ENCODE results near the gene ZNF552.

ZNF552 gene

DNA sequence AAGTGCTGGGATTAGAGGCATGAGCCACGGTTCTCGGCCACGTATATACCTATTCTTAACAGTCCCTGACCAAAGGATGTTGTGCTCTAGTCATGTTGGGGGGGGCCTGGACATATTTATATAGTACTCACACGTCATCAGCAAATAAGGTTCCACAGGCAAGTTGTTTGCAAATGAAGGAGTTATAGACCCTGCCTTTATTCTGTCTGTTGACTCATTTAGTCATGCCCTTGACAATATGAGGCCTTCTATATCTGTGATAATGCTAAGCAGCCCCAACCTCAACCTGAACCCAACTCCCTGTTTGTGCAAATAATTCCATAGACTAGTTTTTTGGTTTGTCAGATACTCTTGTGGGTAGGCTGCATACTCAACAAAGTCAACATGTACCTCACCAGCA lies 36.4 kb downstream of the ZNF552 start:
- H3K14ac ChIP-seq (ENCODE audit: low read length): no peak overlapping the region

DNA sequence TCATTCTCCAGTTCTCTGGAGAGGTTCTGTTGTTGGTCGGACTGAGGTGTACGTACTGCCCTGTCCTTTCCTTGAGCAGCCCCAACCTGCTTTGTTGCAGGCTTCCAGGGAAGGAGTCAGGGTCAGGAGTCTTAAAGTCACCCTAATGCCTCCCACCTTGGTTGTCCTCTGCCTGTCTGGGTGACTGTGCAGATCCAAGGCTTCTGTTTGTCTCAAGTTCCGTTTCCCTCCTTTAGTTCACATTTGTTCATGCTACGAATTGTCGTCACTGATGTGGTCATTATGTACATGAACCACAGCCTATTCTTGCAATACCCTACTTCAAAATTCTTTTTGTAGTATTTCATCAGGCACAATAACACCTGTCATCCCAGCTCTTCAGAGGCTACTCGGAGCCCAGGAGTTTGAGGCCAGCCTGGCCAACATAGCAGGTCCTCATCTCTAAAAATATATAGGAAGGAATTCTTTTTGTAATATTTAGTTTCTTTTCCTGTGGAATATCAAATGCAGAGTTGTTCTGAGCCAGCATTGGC lies 37.9 kb downstream of the ZNF552 start:
- no peak overlapping the region for H3K4me2 ChIP-seq (ENCODE audit: insufficient read depth, low read length, poor library complexity, severe bottlenecking)
- H4K91ac ChIP-seq (ENCODE audit: low read depth, low read length, poor library complexity): no peak overlapping the region
- no peaks in the 10 kb centered on the region for H3K4me1 ChIP-seq (ENCODE audit: control insufficient read depth in 2 of 2, insufficient read depth in 1 of 2, low read depth in 1 of 2, low read length in 2 of 2)
- no peak overlapping the region for H2BK5ac ChIP-seq (ENCODE audit: low read length)
- peaks cover 34 to 92% of the 10 kb centered on the region in 2 donors for H3K36me3 ChIP-seq (replicated peaks in 1 of 2; ENCODE audit: control insufficient read depth in 2 of 2, insufficient read depth in 2 of 2, low read length in 2 of 2)
- H3K18ac ChIP-seq (ENCODE audit: low read length): no peak overlapping the region
- no peak overlapping the region for H2BK120ac ChIP-seq (ENCODE audit: low read depth, low read length)
- H2BK12ac ChIP-seq (ENCODE audit: low read length): no peak overlapping the region
- no peak overlapping the region for H2BK15ac ChIP-seq (ENCODE audit: low read length)
- H2AFZ ChIP-seq (ENCODE audit: low read length): no peak overlapping the region
- H3K4me3 ChIP-seq (ENCODE audit: low read length in 2 of 2): no peak overlapping the region
- H3K27ac ChIP-seq (replicated peaks; ENCODE audit: low read length): no peak overlapping the region
- no peak overlapping the region for H3K9ac ChIP-seq (ENCODE audit: low read depth, low read length, poor library complexity)
- no peak overlapping the region for H3K23ac ChIP-seq (ENCODE audit: low read depth, low read length, poor library complexity)
- no peak overlapping the region for H4K8ac ChIP-seq (ENCODE audit: low read depth, low read length)
- H3K9me3 ChIP-seq (replicated peaks in 1 of 2; ENCODE audit: control insufficient read depth in 2 of 2, insufficient read depth in 1 of 2, low read depth in 1 of 2, low read length in 2 of 2): peaks cover 6 to 64% of the 10 kb centered on the region in 2 donors
- peaks cover 1% of the 10 kb centered on the region for H3K79me1 ChIP-seq (ENCODE audit: low read depth, low read length)
- no peaks in the 10 kb centered on the region for H3K27me3 ChIP-seq (ENCODE audit: control insufficient read depth in 3 of 3, insufficient read depth in 3 of 3, low read depth in 1 of 3, low read length in 3 of 3)
- H2AK5ac ChIP-seq (ENCODE audit: low read depth, low read length): no peak overlapping the region
- DNase-seq (ENCODE audit: low spot score): no peak
- H3K14ac ChIP-seq (ENCODE audit: low read length): no peak overlapping the region
- no peak overlapping the region for H3K4ac ChIP-seq (ENCODE audit: low read length)
- no CpG with 5 or more reads among the region's 6 CpGs for WGBS, 2 donors (ENCODE audit: extremely low coverage in 2 of 2, insufficient read length in 2 of 2, insufficient replicate concordance in 1 of 2)

More for the DNA sequence above, 36.4 kb downstream of the ZNF552 start:
- H3K4ac ChIP-seq (ENCODE audit: low read length): no peak overlapping the region
- H2AK5ac ChIP-seq (ENCODE audit: low read depth, low read length): no peak overlapping the region
- H3K27ac ChIP-seq (replicated peaks; ENCODE audit: low read length): no peak overlapping the region
- no peak overlapping the region for H4K91ac ChIP-seq (ENCODE audit: low read depth, low read length, poor library complexity)
- no peak overlapping the region for H3K4me3 ChIP-seq (ENCODE audit: low read length in 2 of 2)
- no peak overlapping the region for H4K8ac ChIP-seq (ENCODE audit: low read depth, low read length)
- H3K27me3 ChIP-seq (ENCODE audit: control insufficient read depth in 3 of 3, insufficient read depth in 3 of 3, low read depth in 1 of 3, low read length in 3 of 3): no peaks in the 10 kb centered on the region
- no peak overlapping the region for H3K9ac ChIP-seq (ENCODE audit: low read depth, low read length, poor library complexity)
- H2BK5ac ChIP-seq (ENCODE audit: low read length): no peak overlapping the region
- H3K36me3 ChIP-seq (replicated peaks in 1 of 2; ENCODE audit: control insufficient read depth in 2 of 2, insufficient read depth in 2 of 2, low read length in 2 of 2): peaks cover 31 to 83% of the 10 kb centered on the region in 2 donors
- no peak overlapping the region for H3K4me2 ChIP-seq (ENCODE audit: insufficient read depth, low read length, poor library complexity, severe bottlenecking)
- H2BK120ac ChIP-seq (ENCODE audit: low read depth, low read length): no peak overlapping the region
- H3K4me1 ChIP-seq (ENCODE audit: control insufficient read depth in 2 of 2, insufficient read depth in 1 of 2, low read depth in 1 of 2, low read length in 2 of 2): no peaks in the 10 kb centered on the region
- no peak overlapping the region for H3K23ac ChIP-seq (ENCODE audit: low read depth, low read length, poor library complexity)
- no peak overlapping the region for H2BK12ac ChIP-seq (ENCODE audit: low read length)
- peaks cover 1% of the 10 kb centered on the region for H3K79me1 ChIP-seq (ENCODE audit: low read depth, low read length)
- H3K18ac ChIP-seq (ENCODE audit: low read length): no peak overlapping the region
- H2BK15ac ChIP-seq (ENCODE audit: low read length): no peak overlapping the region
- H3K9me3 ChIP-seq (replicated peaks in 1 of 2; ENCODE audit: control insufficient read depth in 2 of 2, insufficient read depth in 1 of 2, low read depth in 1 of 2, low read length in 2 of 2): peaks cover 6 to 62% of the 10 kb centered on the region in 2 donors
- WGBS, 2 donors (ENCODE audit: extremely low coverage in 2 of 2, insufficient read length in 2 of 2, insufficient replicate concordance in 1 of 2): no CpG with 5 or more reads among the region's 4 CpGs
- H2AFZ ChIP-seq (ENCODE audit: low read length): no peak overlapping the region
- no peak for DNase-seq (ENCODE audit: low spot score)

DNA sequence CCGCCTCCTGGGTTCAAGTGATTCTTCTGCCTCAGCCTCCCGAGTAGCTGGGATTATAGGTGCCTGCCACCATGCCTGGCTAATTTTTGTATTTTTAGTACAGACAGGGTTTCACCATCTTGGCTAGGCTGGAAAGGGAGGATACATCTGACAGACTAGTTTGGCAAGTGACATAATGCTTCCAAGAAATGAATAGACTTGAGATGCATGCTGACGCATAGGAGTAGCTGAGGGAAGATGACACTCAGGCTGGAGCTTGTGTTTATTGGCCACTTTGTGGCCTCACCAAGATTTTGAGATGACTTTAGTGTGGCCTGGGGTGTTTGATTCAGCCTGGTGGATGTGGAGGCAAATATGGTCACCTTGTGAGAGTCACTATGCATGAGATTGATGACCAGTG lies 41.2 kb downstream of the ZNF552 start:
- Histone ChIP-seq H3K79me1 (ENCODE audit: low read depth, low read length) (peaks cover 6% of the 10 kb centered on the region), H2BK15ac (ENCODE audit: low read length) (no peak overlapping the region), H2AFZ (ENCODE audit: low read length) (no peak overlapping the region), H3K14ac (ENCODE audit: low read length) (no peak overlapping the region), H3K36me3 (replicated peaks in 1 of 2; ENCODE audit: control insufficient read depth in 2 of 2, insufficient read depth in 2 of 2, low read length in 2 of 2) (peaks cover 21 to 73% of the 10 kb centered on the region in 2 donors), H2AK5ac (ENCODE audit: low read depth, low read length) (no peak overlapping the region), H3K4me2 (ENCODE audit: insufficient read depth, low read length, poor library complexity, severe bottlenecking) (no peak overlapping the region), H3K9me3 (replicated peaks in 1 of 2; ENCODE audit: control insufficient read depth in 2 of 2, insufficient read depth in 1 of 2, low read depth in 1 of 2, low read length in 2 of 2) (peaks cover 0 to 50% of the 10 kb centered on the region in 2 donors), H2BK5ac (ENCODE audit: low read length) (no peak overlapping the region), H3K4me3 (ENCODE audit: low read length in 2 of 2) (no peak overlapping the region), H3K23ac (ENCODE audit: low read depth, low read length, poor library complexity) (no peak overlapping the region), H3K4ac (ENCODE audit: low read length) (no peak overlapping the region), H4K91ac (ENCODE audit: low read depth, low read length, poor library complexity) (no peak overlapping the region), H3K9ac (ENCODE audit: low read depth, low read length, poor library complexity) (no peak overlapping the region), H3K18ac (ENCODE audit: low read length) (no peak overlapping the region), H2BK120ac (ENCODE audit: low read depth, low read length) (no peak overlapping the region), H3K27ac (replicated peaks; ENCODE audit: low read length) (no peak overlapping the region), H4K8ac (ENCODE audit: low read depth, low read length) (no peak overlapping the region), H2BK12ac (ENCODE audit: low read length) (no peak overlapping the region), H3K4me1 (ENCODE audit: control insufficient read depth in 2 of 2, insufficient read depth in 1 of 2, low read depth in 1 of 2, low read length in 2 of 2) (peaks cover 4 to 7% of the 10 kb centered on the region in 2 donors), H3K27me3 (ENCODE audit: control insufficient read depth in 3 of 3, insufficient read depth in 3 of 3, low read depth in 1 of 3, low read length in 3 of 3) (no peaks in the 10 kb centered on the region)
- no CpG with 5 or more reads among the region's 3 CpGs for WGBS, 2 donors (ENCODE audit: extremely low coverage in 2 of 2, insufficient read length in 2 of 2, insufficient replicate concordance in 1 of 2)
- DNase-seq (ENCODE audit: low spot score): no peak

DNA sequence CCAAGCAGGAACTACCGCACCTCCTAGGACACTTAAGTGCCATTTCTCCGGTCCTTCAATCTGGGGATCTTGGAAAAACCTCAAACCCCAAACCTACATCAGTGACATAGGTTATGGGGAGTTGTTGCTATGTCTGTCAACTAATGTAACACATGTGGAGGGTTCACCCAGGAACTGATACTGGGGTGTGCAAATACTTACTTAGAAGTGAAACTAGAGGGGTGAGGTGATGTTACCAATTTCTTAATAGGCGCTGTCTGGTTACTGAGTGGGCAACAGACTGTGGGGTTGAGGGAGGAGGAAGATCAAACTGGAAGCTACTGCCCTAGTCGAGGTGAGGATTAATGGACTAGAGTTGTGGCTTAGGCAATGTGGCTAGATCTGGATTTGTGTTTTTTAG lies 43.3 kb downstream of the ZNF552 start:
- H3K18ac ChIP-seq (ENCODE audit: low read length): no peak overlapping the region
- H2AFZ ChIP-seq (ENCODE audit: low read length): no peak overlapping the region
- no peak overlapping the region for H4K8ac ChIP-seq (ENCODE audit: low read depth, low read length)
- no CpG with 5 or more reads among the region's 4 CpGs for WGBS, 2 donors (ENCODE audit: extremely low coverage in 2 of 2, insufficient read length in 2 of 2, insufficient replicate concordance in 1 of 2)
- H3K9ac ChIP-seq (ENCODE audit: low read depth, low read length, poor library complexity): no peak overlapping the region
- no peak overlapping the region for H3K4me3 ChIP-seq (ENCODE audit: low read length in 2 of 2)
- no peak overlapping the region for H3K23ac ChIP-seq (ENCODE audit: low read depth, low read length, poor library complexity)
- no peak overlapping the region for H2BK12ac ChIP-seq (ENCODE audit: low read length)
- H2BK15ac ChIP-seq (ENCODE audit: low read length): no peak overlapping the region
- H3K27ac ChIP-seq (replicated peaks; ENCODE audit: low read length): no peak overlapping the region
- no peak overlapping the region for H2BK5ac ChIP-seq (ENCODE audit: low read length)
- peaks cover 4 to 7% of the 10 kb centered on the region in 2 donors for H3K4me1 ChIP-seq (ENCODE audit: control insufficient read depth in 2 of 2, insufficient read depth in 1 of 2, low read depth in 1 of 2, low read length in 2 of 2)
- no peaks in the 10 kb centered on the region for H3K27me3 ChIP-seq (ENCODE audit: control insufficient read depth in 3 of 3, insufficient read depth in 3 of 3, low read depth in 1 of 3, low read length in 3 of 3)
- H2BK120ac ChIP-seq (ENCODE audit: low read depth, low read length): no peak overlapping the region
- no peak overlapping the region for H3K4ac ChIP-seq (ENCODE audit: low read length)
- DNase-seq (ENCODE audit: low spot score): no peak
- peaks cover 0 to 41% of the 10 kb centered on the region in 2 donors for H3K9me3 ChIP-seq (replicated peaks in 1 of 2; ENCODE audit: control insufficient read depth in 2 of 2, insufficient read depth in 1 of 2, low read depth in 1 of 2, low read length in 2 of 2)
- H3K36me3 ChIP-seq (replicated peaks in 1 of 2; ENCODE audit: control insufficient read depth in 2 of 2, insufficient read depth in 2 of 2, low read length in 2 of 2): peaks cover 9 to 53% of the 10 kb centered on the region in 2 donors
- no peak overlapping the region for H2AK5ac ChIP-seq (ENCODE audit: low read depth, low read length)
- H3K4me2 ChIP-seq (ENCODE audit: insufficient read depth, low read length, poor library complexity, severe bottlenecking): no peak overlapping the region
- no peak overlapping the region for H3K14ac ChIP-seq (ENCODE audit: low read length)
- peaks cover 6% of the 10 kb centered on the region for H3K79me1 ChIP-seq (ENCODE audit: low read depth, low read length)
- no peak overlapping the region for H4K91ac ChIP-seq (ENCODE audit: low read depth, low read length, poor library complexity)
